CD14-positive monocyte (primary cell): Measurements from ENCODE around the gene TMEM61. TPM values are rescaled to one million over a fixed set of nuclear protein-coding genes. Genes with fewer than 3 reads are reported as not detected.

Experiments
- DNase-seq, 3 donors: peaks; one replicate each; pipeline ENCODE4 v3.0.0-alpha.2; 2011 to 2022
- H2AFZ ChIP-seq: 2 replicates; pipeline ENCODE4 v1.6.0; 2012; ENCODE audit warnings: mild to moderate bottlenecking, low read depth, low read length, inconsistent platforms; ENCODE audit not compliant: insufficient read depth, poor library complexity, severe bottlenecking
- H3K27ac ChIP-seq, 2 donors: 1 replicate in 1 of 2; 2 replicates in 1 of 2; pipeline ENCODE4 v1.5.1; 2012 to 2013; ENCODE audit warnings: low read length in 2 of 2, control low read depth in 1 of 2, inconsistent platforms in 1 of 2, low read depth in 1 of 2, mild to moderate bottlenecking in 1 of 2
- H3K27me3 ChIP-seq, 2 donors: one replicate each; pipeline versions ENCODE4 v1.6.0 to v1.6.1; 2011 to 2013; ENCODE audit warnings: low read length in 2 of 2; ENCODE audit not compliant: control insufficient read depth in 2 of 2, insufficient read depth in 2 of 2
- H3K36me3 ChIP-seq, 2 donors: replicated peaks in 1 of 2; 1 replicate in 1 of 2; 2 replicates in 1 of 2; pipeline versions ENCODE4 v1.5.1 to v1.6.1; 2012 to 2013; ENCODE audit warnings: low read length in 2 of 2, control low read depth in 1 of 2, inconsistent platforms in 1 of 2, mild to moderate bottlenecking in 1 of 2; ENCODE audit not compliant: insufficient read depth in 2 of 2, control insufficient read depth in 1 of 2
- H3K4me1 ChIP-seq, 2 donors: 1 replicate in 1 of 2; 2 replicates in 1 of 2; pipeline versions ENCODE4 v1.5.1 to v1.6.1; 2012 to 2013; ENCODE audit warnings: low read length in 2 of 2, control low read depth in 1 of 2, inconsistent platforms in 1 of 2, mild to moderate bottlenecking in 1 of 2, moderate library complexity in 1 of 2; ENCODE audit not compliant: insufficient read depth in 2 of 2, control insufficient read depth in 1 of 2
- H3K4me2 ChIP-seq: replicated peaks from 2 replicates; pipeline ENCODE3; 2012; ENCODE audit warnings: low read length, moderate library complexity, mild to moderate bottlenecking; ENCODE audit not compliant: poor library complexity, severe bottlenecking; ENCODE audit errors: extremely low read depth
- H3K4me3 ChIP-seq, 3 experiments: fragments of 200-600 bp in 1 of 3; sonication (generic) in 1 of 3; replicated peaks in 1 of 3; 1 replicate in 2 of 3; 2 replicates in 1 of 3; pipeline ENCODE4 v1.5.1; 2011 to 2013; ENCODE audit warnings: low read length in 3 of 3, mild to moderate bottlenecking in 3 of 3, control low read depth in 2 of 3, low read depth in 2 of 3, inconsistent platforms in 1 of 3, moderate library complexity in 1 of 3
- H3K79me2 ChIP-seq: 2 replicates; pipeline ENCODE4 v1.6.0; 2012; ENCODE audit warnings: mild to moderate bottlenecking, control low read depth, inconsistent platforms, low read length, moderate library complexity; ENCODE audit not compliant: insufficient read depth
- H3K9ac ChIP-seq: 2 replicates; pipeline ENCODE4 v1.6.0; 2017; ENCODE audit warnings: low read length, mild to moderate bottlenecking; ENCODE audit not compliant: insufficient read depth, poor library complexity, severe bottlenecking
- H3K9me3 ChIP-seq, 2 donors: replicated peaks in 1 of 2; 1 replicate in 1 of 2; 2 replicates in 1 of 2; pipeline versions ENCODE4 v1.5.1 to v1.6.1; 2012 to 2013; ENCODE audit warnings: low read length in 2 of 2, control low read depth in 1 of 2; ENCODE audit not compliant: control insufficient read depth in 1 of 2, insufficient read depth in 1 of 2
- H4K20me1 ChIP-seq: 2 replicates; pipeline ENCODE4 v1.6.0; 2012; ENCODE audit warnings: mild to moderate bottlenecking, low read length, control low read depth, moderate library complexity; ENCODE audit not compliant: insufficient read depth
- H3K27ac Mint-ChIP-seq, 7 donors: one replicate each; pipeline ENCODE4 v1.8.0; 2020; ENCODE audit warnings: mild to moderate bottlenecking in 7 of 7, mixed read lengths in 7 of 7, moderate library complexity in 6 of 7, inconsistent platforms in 2 of 7
- H3K27me3 Mint-ChIP-seq, 3 donors: one replicate each; pipeline ENCODE4 v1.8.0; 2021 to 2022; ENCODE audit warnings: low read depth in 3 of 3, mild to moderate bottlenecking in 3 of 3, mixed read lengths in 3 of 3, moderate library complexity in 3 of 3, inconsistent platforms in 1 of 3
- H3K36me3 Mint-ChIP-seq, 2 donors: one replicate each; pipeline ENCODE4 v1.8.0; 2020; ENCODE audit warnings: mixed read lengths in 2 of 2, inconsistent platforms in 1 of 2, mild to moderate bottlenecking in 1 of 2
- H3K4me1 Mint-ChIP-seq: one replicate; pipeline ENCODE4 v1.8.0; 2020; ENCODE audit warnings: mild to moderate bottlenecking, mixed read lengths
- H3K4me3 Mint-ChIP-seq, 2 donors: one replicate each; pipeline ENCODE4 v1.8.0; 2020; ENCODE audit warnings: mild to moderate bottlenecking in 2 of 2, mixed read lengths in 2 of 2, moderate library complexity in 1 of 2
- H3K9me3 Mint-ChIP-seq, 7 donors: one replicate each; pipeline ENCODE4 v1.8.0; 2020 to 2022; ENCODE audit warnings: mixed read lengths in 7 of 7, mild to moderate bottlenecking in 6 of 7, moderate library complexity in 6 of 7, inconsistent platforms in 2 of 7
- whole genome bisulfite sequencing: methylation state at CpG from one replicate; pipeline ENCODE4 v1.1.5; 2013; ENCODE audit warnings: missing lambda C conversion rate; ENCODE audit not compliant: insufficient coverage; 5-methylcytosine and 5-hydroxymethylcytosine counted together
- intact Hi-C, 2 donors: fragments of 100-400 bp; cut with micrococcal nuclease; formaldehyde crosslinking; loops; one replicate each; pipeline versions ENCODE4 v1.15.0 to v1.15.1; 2023
- polyA plus RNA-seq, 3 donors: library from polyadenylated mRNA; depleted of rRNA in 1 of 3; unstranded in 2 of 3; stranded (reverse) in 1 of 3; fragments of 300-500 nt in 2 of 3; fragments of >200 nt in 1 of 3; fragmentation: Illumina TruSeq in 2 of 3; gene quantifications; 1 replicate in 2 of 3; 2 replicates in 1 of 3; pipeline ENCODE4 v1.2.3, GENCODE V29; 2012 to 2021
- TF ChIP-seq, protein P1 (sequence below): fragments of 200-600 bp; IDR thresholded peaks from one replicate; pipeline ENCODE4 v1.8.0; 2022; ENCODE audit warnings: antibody characterized with exemption, mild to moderate bottlenecking

The TMEM61 gene
- polyA plus RNA-seq, 3 donors, result not detected

DNA sequence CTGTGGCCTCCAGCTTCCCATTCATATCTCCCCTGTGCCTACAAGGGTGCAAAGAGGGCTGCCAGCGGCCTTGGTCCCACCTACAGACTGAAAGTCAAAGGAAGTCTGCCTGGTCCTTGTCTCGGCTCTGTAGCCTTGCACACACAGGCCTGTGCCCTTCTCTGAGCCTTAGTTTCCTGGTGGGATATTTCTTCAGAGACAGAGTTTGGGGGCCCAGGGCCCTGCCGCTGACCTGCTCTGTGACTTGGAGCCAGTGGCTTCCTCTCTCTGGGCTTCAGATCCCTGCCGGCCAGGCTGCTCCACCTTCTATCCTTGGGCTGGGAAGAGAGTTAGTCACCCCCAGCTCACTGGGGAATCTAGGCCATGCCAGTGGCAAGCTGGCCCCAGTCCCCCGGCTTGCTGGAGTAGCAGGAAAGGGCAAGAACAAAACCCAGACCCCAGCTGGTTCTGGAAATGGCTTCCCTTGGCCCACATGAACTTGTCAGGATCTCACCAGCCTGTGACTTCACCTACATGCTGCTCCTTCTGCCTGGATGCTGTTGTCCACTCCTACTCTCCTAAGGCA is 1.0 kb upstream of the TMEM61 start:
- no peak overlapping the region for H3K9ac ChIP-seq
- no peak overlapping the region for H3K4me2 ChIP-seq
- H3K27me3 Mint-ChIP-seq, result peaks cover 50 to 58% (median 55%) of the 10 kb centered on the region in 3 donors
- H4K20me1 ChIP-seq, result no peaks in the 10 kb centered on the region
- peak overlapping the region in 1 of 2 donors; percentile 68 for H3K4me3 Mint-ChIP-seq
- no peaks in the 10 kb centered on the region for H3K79me2 ChIP-seq
- peaks cover 21 to 44% of the 10 kb centered on the region in 2 donors for H3K27me3 ChIP-seq
- H3K4me1 ChIP-seq, result no peaks in the 10 kb centered on the region
- no peaks in the 10 kb centered on the region for H3K4me1 Mint-ChIP-seq
- TF ChIP-seq, protein P1, sequence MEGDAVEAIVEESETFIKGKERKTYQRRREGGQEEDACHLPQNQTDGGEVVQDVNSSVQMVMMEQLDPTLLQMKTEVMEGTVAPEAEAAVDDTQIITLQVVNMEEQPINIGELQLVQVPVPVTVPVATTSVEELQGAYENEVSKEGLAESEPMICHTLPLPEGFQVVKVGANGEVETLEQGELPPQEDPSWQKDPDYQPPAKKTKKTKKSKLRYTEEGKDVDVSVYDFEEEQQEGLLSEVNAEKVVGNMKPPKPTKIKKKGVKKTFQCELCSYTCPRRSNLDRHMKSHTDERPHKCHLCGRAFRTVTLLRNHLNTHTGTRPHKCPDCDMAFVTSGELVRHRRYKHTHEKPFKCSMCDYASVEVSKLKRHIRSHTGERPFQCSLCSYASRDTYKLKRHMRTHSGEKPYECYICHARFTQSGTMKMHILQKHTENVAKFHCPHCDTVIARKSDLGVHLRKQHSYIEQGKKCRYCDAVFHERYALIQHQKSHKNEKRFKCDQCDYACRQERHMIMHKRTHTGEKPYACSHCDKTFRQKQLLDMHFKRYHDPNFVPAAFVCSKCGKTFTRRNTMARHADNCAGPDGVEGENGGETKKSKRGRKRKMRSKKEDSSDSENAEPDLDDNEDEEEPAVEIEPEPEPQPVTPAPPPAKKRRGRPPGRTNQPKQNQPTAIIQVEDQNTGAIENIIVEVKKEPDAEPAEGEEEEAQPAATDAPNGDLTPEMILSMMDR, result no peak
- intact Hi-C loops, result no loop called here
- no peak overlapping the region for H3K27ac Mint-ChIP-seq
- WGBS, result 45% methylated on average over 4 of the region's 5 CpGs
- no peak overlapping the region for H2AFZ ChIP-seq
- no peaks in the 10 kb centered on the region for H3K9me3 ChIP-seq
- H3K27ac ChIP-seq, result no peak overlapping the region
- DNase-seq, result no peak
- H3K36me3 Mint-ChIP-seq, result peaks cover 0 to 5% of the 10 kb centered on the region in 2 donors
- H3K4me3 ChIP-seq, result no peak overlapping the region
- peaks cover 0 to 2% (median 0%) of the 10 kb centered on the region in 7 donors for H3K9me3 Mint-ChIP-seq
- no peaks in the 10 kb centered on the region for H3K36me3 ChIP-seq

DNA sequence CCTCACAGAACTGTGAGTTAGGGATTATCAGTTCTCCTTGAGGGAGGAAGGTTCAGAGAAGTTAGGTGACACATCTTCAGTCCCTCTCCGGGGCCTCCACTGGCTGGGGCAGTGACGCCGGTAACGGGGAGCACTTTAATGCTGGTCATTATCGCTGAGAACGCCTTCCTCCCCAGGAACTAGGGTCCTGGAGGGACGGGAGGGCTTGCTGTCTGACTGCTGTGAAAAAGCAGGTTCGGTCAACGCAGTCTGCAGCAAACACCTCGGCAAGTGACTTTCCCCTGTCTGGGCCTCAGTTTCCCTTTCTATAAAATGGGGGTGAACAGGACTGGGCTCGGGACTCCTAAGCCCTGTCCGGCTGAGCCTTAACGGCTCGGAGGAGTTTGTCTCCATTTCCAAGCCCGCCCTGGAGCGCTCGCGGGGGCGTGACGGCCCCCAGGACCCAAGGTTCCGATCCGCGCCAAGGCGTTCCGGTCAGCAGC is 341 bp upstream of the TMEM61 start:
- peaks cover 50 to 56% (median 55%) of the 10 kb centered on the region in 3 donors for H3K27me3 Mint-ChIP-seq
- H3K9me3 Mint-ChIP-seq, result peaks cover 0 to 2% (median 0%) of the 10 kb centered on the region in 7 donors
- peaks cover 0 to 5% of the 10 kb centered on the region in 2 donors for H3K36me3 Mint-ChIP-seq
- no peak overlapping the region for H3K27ac Mint-ChIP-seq
- H3K4me3 Mint-ChIP-seq, result peak overlapping the region in 1 of 2 donors; percentile 68
- H3K27ac ChIP-seq, result no peak overlapping the region
- 21% methylated on average over 21 of the region's 25 CpGs for WGBS
- no peak overlapping the region for H3K4me2 ChIP-seq
- no peaks in the 10 kb centered on the region for H3K4me1 Mint-ChIP-seq
- peaks cover 21 to 44% of the 10 kb centered on the region in 2 donors for H3K27me3 ChIP-seq
- H3K4me1 ChIP-seq, result no peaks in the 10 kb centered on the region
- H3K4me3 ChIP-seq, result no peak overlapping the region
- TF ChIP-seq, protein P1, result no peak
- peak overlapping the region; percentile 8 for H3K9ac ChIP-seq
- no peak overlapping the region for H2AFZ ChIP-seq
- DNase-seq, result no peak
- no peaks in the 10 kb centered on the region for H3K79me2 ChIP-seq
- no peaks in the 10 kb centered on the region for H3K9me3 ChIP-seq
- H3K36me3 ChIP-seq, result no peaks in the 10 kb centered on the region
- intact Hi-C loops, result no loop called here
- no peaks in the 10 kb centered on the region for H4K20me1 ChIP-seq
